HG03558 (cell line): Measurements from ENCODE around the gene KCNQ1OT1.

Source experiments
- ATAC-seq: cut with Tn5 transposase; IDR thresholded peaks from one replicate; pipeline ENCODE4 v1.9.1; 2021; ENCODE audit warnings: moderate number of reproducible peaks; ENCODE audit not compliant: unreplicated experiment; ENCODE audit errors: extremely low read depth

Gene KCNQ1OT1

GRCh38 chr11:2704356-2704755 lies 4.6 kb upstream of the KCNQ1OT1 start:
- ATAC-seq = no peak

- ATAC-seq = no peak
These were observed 3.8 kb upstream of the KCNQ1OT1 start for GRCh38 chr11:2703363-2704141.

- no peak for ATAC-seq
These were observed 3.1 kb upstream of the KCNQ1OT1 start for GRCh38 chr11:2702771-2703362.

GRCh38 chr11:2701898-2702434 lies 2.2 kb upstream of the KCNQ1OT1 start:
- ATAC-seq = no peak

- ATAC-seq = no peak
These were observed 1.4 kb upstream of the KCNQ1OT1 start for GRCh38 chr11:2701230-2701629.

GRCh38 chr11:2700415-2701211 lies 819 bp upstream of the KCNQ1OT1 start:
- peak; percentile 8 for ATAC-seq

GRCh38 chr11:2699185-2699530 lies 636 bp downstream of the KCNQ1OT1 start:
- ATAC-seq = no peak

- no peak for ATAC-seq
These were observed 1.2 kb downstream of the KCNQ1OT1 start for GRCh38 chr11:2698386-2699184.

- ATAC-seq = no peak
These were observed 1.9 kb downstream of the KCNQ1OT1 start for GRCh38 chr11:2697866-2698265.

GRCh38 chr11:2696455-2696854 lies 3.3 kb downstream of the KCNQ1OT1 start:
- ATAC-seq = no peak

GRCh38 chr11:2694995-2695939 lies 4.5 kb downstream of the KCNQ1OT1 start:
- ATAC-seq = no peak

- no peak for ATAC-seq
These were observed 5.3 kb downstream of the KCNQ1OT1 start for GRCh38 chr11:2694495-2694894.

- no peak for ATAC-seq
These were observed 6.2 kb downstream of the KCNQ1OT1 start for GRCh38 chr11:2693271-2694261.

GRCh38 chr11:2691991-2692875 lies 7.6 kb downstream of the KCNQ1OT1 start:
- ATAC-seq = no peak

GRCh38 chr11:2691355-2691761 lies 8.4 kb downstream of the KCNQ1OT1 start:
- no peak for ATAC-seq

GRCh38 chr11:2690596-2691354 lies 9.0 kb downstream of the KCNQ1OT1 start:
- no peak for ATAC-seq
